LNCaP clone FGC (cell line): Measurements from ENCODE around the gene CCSER1.

Experiments used
- DNase-seq: peaks from one replicate; pipeline ENCODE4 v3.0.0-alpha.2; 2011; ENCODE audit warnings: low read depth
- H3K4me3 ChIP-seq: 2 replicates; pipeline ENCODE4 v1.5.1; 2011; ENCODE audit warnings: mild to moderate bottlenecking, low read depth, low read length, control low read depth
- TF ChIP-seq, protein P1 (sequence below): IDR thresholded peaks from 2 replicates; pipeline ENCODE4 v1.5.1; 2012; ENCODE audit warnings: mild to moderate bottlenecking; ENCODE audit not compliant: control insufficient read depth, insufficient read depth; ENCODE audit errors: extremely low read depth

Gene CCSER1

GRCh38 chr4:91280551-91281290 lies 1153.5 kb downstream of the CCSER1 start:
- TF ChIP-seq, protein P1, sequence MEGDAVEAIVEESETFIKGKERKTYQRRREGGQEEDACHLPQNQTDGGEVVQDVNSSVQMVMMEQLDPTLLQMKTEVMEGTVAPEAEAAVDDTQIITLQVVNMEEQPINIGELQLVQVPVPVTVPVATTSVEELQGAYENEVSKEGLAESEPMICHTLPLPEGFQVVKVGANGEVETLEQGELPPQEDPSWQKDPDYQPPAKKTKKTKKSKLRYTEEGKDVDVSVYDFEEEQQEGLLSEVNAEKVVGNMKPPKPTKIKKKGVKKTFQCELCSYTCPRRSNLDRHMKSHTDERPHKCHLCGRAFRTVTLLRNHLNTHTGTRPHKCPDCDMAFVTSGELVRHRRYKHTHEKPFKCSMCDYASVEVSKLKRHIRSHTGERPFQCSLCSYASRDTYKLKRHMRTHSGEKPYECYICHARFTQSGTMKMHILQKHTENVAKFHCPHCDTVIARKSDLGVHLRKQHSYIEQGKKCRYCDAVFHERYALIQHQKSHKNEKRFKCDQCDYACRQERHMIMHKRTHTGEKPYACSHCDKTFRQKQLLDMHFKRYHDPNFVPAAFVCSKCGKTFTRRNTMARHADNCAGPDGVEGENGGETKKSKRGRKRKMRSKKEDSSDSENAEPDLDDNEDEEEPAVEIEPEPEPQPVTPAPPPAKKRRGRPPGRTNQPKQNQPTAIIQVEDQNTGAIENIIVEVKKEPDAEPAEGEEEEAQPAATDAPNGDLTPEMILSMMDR = no peak
- no peak overlapping the region for H3K4me3 ChIP-seq
- no peak for DNase-seq

DNA sequence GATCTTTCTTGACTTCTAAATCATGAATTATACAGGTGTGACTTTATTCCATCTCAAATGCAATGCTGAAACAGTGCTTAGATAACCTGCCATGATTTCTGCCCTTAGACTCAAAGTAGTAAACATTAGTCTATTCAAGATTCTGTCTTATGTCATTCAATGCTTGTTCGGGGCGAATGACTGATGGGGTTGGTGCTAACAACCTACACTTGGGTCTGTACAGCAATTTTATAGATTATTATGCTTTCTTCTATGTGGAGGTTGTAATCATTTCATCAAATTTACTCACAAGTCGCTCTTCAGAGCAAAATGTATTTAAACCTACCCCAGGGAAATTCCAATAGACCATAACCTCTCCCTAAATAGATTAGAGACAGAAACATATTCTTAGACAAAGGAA lies 1155.0 kb downstream of the CCSER1 start:
- TF ChIP-seq, protein P1 = no peak
- DNase-seq = no peak
- no peak overlapping the region for H3K4me3 ChIP-seq

DNA sequence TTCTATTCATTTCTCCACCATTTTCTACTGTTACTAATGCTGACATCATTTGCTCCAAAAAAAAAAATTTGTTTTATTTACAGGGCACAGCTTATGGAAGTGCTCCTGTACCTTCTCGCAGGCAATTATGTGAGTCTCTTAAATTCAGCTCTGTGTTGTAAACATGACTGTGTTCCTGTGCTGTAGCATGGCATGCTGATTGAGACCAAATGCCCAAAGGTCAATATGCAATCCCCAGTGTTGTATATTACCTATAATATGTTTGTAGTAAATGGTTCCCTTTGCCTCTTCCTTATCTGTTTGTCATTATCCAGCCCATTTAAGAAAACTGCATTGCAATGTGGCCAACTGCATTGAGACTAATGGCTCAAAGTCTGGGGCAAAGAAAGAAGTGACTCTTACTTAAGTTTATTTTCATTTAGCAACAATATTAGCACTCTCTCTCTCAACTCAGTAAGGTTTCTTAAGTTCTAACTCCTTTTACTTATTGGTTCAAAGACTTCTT lies 1156.6 kb downstream of the CCSER1 start:
- no peak overlapping the region for H3K4me3 ChIP-seq
- TF ChIP-seq, protein P1 = no peak
- no peak for DNase-seq

DNA sequence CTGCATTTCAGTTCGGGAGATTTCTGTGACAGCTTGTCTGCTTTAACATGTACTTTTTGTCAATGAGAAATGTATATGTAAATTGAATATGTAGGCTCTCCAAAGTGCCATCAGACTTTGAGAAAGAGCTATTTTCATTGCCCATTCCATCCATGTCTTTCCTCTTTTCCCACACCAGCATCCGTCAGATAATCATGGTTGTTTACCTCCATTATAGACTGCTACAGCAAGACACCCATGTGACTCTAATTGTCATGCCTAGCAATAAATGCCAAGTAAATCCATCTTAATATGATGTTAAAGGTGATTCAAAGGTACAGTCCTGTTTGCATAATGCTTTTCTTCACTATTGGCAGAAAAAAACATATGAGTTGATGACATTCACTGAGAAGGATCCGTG lies 1157.3 kb downstream of the CCSER1 start:
- TF ChIP-seq, protein P1 = no peak
- H3K4me3 ChIP-seq = no peak overlapping the region
- DNase-seq = no peak

GRCh38 chr4:91285487-91285886 lies 1158.3 kb downstream of the CCSER1 start:
- TF ChIP-seq, protein P1 = no peak
- no peak for DNase-seq
- no peak overlapping the region for H3K4me3 ChIP-seq

- no peak overlapping the region for H3K4me3 ChIP-seq
- DNase-seq = no peak
- TF ChIP-seq, protein P1 = no peak
These were observed 1161.6 kb downstream of the CCSER1 start for GRCh38 chr4:91288702-91289311.

- no peak for DNase-seq
- H3K4me3 ChIP-seq = no peak overlapping the region
- TF ChIP-seq, protein P1 = no peak
These were observed 1171.0 kb downstream of the CCSER1 start for GRCh38 chr4:91298156-91298700.
